Neural cell (in vitro differentiated cells): ENCODE measurements around the gene SLC4A2.

Source experiments
- CTCF ChIP-seq: fragments of 450-650 bp; IDR thresholded peaks from 2 replicates; pipeline ENCODE4 v1.5.1; 2014; ENCODE audit warnings: antibody characterized with exemption, mild to moderate bottlenecking, moderate library complexity; ENCODE audit not compliant: poor library complexity, severe bottlenecking
- EP300 ChIP-seq: fragments of 450-650 bp; conservative IDR thresholded peaks from 2 replicates; pipeline ENCODE4 v1.6.1; 2014; ENCODE audit warnings: antibody characterized with exemption, mild to moderate bottlenecking, moderate library complexity; ENCODE audit not compliant: poor library complexity, severe bottlenecking
- EZH2 ChIP-seq: fragments of 200-600, 300-800 bp; shearing (Covaris generic), sonication (generic); IDR thresholded peaks from 2 replicates; pipeline ENCODE4 v1.6.1; 2014; ENCODE audit warnings: antibody characterized with exemption, low read length, borderline replicate concordance, mild to moderate bottlenecking; ENCODE audit not compliant: insufficient read depth, poor library complexity, severe bottlenecking
- MXI1 ChIP-seq: fragments of 450-650 bp; conservative IDR thresholded peaks from 2 replicates; pipeline ENCODE4 v1.6.1; 2014; ENCODE audit warnings: antibody characterized with exemption, mild to moderate bottlenecking; ENCODE audit not compliant: poor library complexity, severe bottlenecking
- POLR2AphosphoS5 ChIP-seq: IDR thresholded peaks from 2 replicates; pipeline ENCODE4 v1.6.1; 2012
- RAD21 ChIP-seq: fragments of 450-650 bp; conservative IDR thresholded peaks from 2 replicates; pipeline ENCODE4 v1.6.1; 2014; ENCODE audit warnings: antibody characterized with exemption, mild to moderate bottlenecking, moderate library complexity
- SMC3 ChIP-seq: fragments of 450-650 bp; conservative IDR thresholded peaks from 2 replicates; pipeline ENCODE4 v1.6.1; 2014; ENCODE audit warnings: antibody characterized with exemption, mild to moderate bottlenecking, moderate library complexity; ENCODE audit not compliant: poor library complexity
- TAF1 ChIP-seq: IDR thresholded peaks from 2 replicates; pipeline ENCODE4 v1.6.1; 2012; ENCODE audit warnings: low read depth
- TF ChIP-seq, protein P1 (sequence below): IDR thresholded peaks from 2 replicates; pipeline ENCODE4 v1.6.1; 2012; ENCODE audit warnings: borderline replicate concordance

- TF ChIP-seq CTCF = no peak
- TF ChIP-seq POLR2AphosphoS5 = no peak
- TF ChIP-seq EZH2 = no peak
- TF ChIP-seq EP300 = no peak
- TF ChIP-seq RAD21 = no peak
- no peak for TF ChIP-seq SMC3
- TF ChIP-seq TAF1 = no peak
- TF ChIP-seq MXI1 = no peak
- TF ChIP-seq, protein P1, sequence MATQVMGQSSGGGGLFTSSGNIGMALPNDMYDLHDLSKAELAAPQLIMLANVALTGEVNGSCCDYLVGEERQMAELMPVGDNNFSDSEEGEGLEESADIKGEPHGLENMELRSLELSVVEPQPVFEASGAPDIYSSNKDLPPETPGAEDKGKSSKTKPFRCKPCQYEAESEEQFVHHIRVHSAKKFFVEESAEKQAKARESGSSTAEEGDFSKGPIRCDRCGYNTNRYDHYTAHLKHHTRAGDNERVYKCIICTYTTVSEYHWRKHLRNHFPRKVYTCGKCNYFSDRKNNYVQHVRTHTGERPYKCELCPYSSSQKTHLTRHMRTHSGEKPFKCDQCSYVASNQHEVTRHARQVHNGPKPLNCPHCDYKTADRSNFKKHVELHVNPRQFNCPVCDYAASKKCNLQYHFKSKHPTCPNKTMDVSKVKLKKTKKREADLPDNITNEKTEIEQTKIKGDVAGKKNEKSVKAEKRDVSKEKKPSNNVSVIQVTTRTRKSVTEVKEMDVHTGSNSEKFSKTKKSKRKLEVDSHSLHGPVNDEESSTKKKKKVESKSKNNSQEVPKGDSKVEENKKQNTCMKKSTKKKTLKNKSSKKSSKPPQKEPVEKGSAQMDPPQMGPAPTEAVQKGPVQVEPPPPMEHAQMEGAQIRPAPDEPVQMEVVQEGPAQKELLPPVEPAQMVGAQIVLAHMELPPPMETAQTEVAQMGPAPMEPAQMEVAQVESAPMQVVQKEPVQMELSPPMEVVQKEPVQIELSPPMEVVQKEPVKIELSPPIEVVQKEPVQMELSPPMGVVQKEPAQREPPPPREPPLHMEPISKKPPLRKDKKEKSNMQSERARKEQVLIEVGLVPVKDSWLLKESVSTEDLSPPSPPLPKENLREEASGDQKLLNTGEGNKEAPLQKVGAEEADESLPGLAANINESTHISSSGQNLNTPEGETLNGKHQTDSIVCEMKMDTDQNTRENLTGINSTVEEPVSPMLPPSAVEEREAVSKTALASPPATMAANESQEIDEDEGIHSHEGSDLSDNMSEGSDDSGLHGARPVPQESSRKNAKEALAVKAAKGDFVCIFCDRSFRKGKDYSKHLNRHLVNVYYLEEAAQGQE = no peak
Observed at GRCh38 chr7:151014950-151015349, 44.4 kb upstream of the SLC4A2 start.
